Right atrium auricular region (tissue), 2 donors: ENCODE measurements around the gene SYNRG. TPM values are rescaled to one million over a fixed set of nuclear protein-coding genes. Genes with fewer than 3 reads are reported as not detected.

Experiments used
- DNase-seq: peaks from one replicate; pipeline ENCODE4 v3.0.0-alpha.2; 2019; ENCODE audit warnings: low spot score
- H3K27ac ChIP-seq, 2 donors: fragments of 200-600 bp; sonication (generic); 1 replicate in 1 of 2; 2 replicates in 1 of 2; pipeline ENCODE4 v1.5.1; 2016 to 2019
- H3K27me3 ChIP-seq, 2 donors: fragments of 200-600 bp; sonication (generic); one replicate each; pipeline versions ENCODE4 v1.5.1 to v1.6.0; 2017 to 2019
- H3K36me3 ChIP-seq: fragments of 200-600 bp; sonication (generic); one replicate; pipeline ENCODE4 v1.5.1; 2016
- H3K4me1 ChIP-seq, 2 donors: fragments of 200-600 bp; sonication (generic); one replicate each; pipeline versions ENCODE4 v1.5.1 to v1.6.0; 2017 to 2019
- H3K4me3 ChIP-seq, 2 donors: fragments of 200-600 bp; sonication (generic); 1 replicate in 1 of 2; 2 replicates in 1 of 2; pipeline ENCODE4 v1.5.1; 2017 to 2019; ENCODE audit warnings: mild to moderate bottlenecking in 1 of 2, moderate library complexity in 1 of 2
- H3K9me3 ChIP-seq, 2 donors: fragments of 200-600 bp; sonication (generic); one replicate each; pipeline ENCODE4 v1.5.1; 2019
- microRNA-seq, 2 donors: library from miRNA; unstranded; fragments of <30 nt; microRNA quantifications; one replicate each; pipeline ENCODE4, GENCODE V29; 2016 to 2017; ENCODE audit warnings: borderline number of aligned reads in 2 of 2, borderline replicate concordance in 1 of 2
- total RNA-seq, 2 donors: library from RNA; depleted of rRNA; stranded (reverse); fragments of >200 nt; gene quantifications; one replicate each; pipeline ENCODE4 v1.1.0, GENCODE V29; 2016
- TF ChIP-seq, protein P1 (sequence below), 2 donors: fragments of 200-600 bp; sonication (generic); IDR thresholded peaks; one replicate each; pipeline ENCODE4 v1.5.1; 2019; ENCODE audit warnings: antibody characterized with exemption in 2 of 2

SYNRG gene
- total RNA-seq, 2 donors from 2014 or later, result 15.0 to 18.4 TPM

- H3K36me3 ChIP-seq, result peaks cover 40% of the 10 kb centered on the region
- no peaks in the 10 kb centered on the region for H3K9me3 ChIP-seq
- no peaks in the 10 kb centered on the region for H3K4me1 ChIP-seq
- TF ChIP-seq, protein P1, sequence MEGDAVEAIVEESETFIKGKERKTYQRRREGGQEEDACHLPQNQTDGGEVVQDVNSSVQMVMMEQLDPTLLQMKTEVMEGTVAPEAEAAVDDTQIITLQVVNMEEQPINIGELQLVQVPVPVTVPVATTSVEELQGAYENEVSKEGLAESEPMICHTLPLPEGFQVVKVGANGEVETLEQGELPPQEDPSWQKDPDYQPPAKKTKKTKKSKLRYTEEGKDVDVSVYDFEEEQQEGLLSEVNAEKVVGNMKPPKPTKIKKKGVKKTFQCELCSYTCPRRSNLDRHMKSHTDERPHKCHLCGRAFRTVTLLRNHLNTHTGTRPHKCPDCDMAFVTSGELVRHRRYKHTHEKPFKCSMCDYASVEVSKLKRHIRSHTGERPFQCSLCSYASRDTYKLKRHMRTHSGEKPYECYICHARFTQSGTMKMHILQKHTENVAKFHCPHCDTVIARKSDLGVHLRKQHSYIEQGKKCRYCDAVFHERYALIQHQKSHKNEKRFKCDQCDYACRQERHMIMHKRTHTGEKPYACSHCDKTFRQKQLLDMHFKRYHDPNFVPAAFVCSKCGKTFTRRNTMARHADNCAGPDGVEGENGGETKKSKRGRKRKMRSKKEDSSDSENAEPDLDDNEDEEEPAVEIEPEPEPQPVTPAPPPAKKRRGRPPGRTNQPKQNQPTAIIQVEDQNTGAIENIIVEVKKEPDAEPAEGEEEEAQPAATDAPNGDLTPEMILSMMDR (IDR thresholded peaks at IDR 0.05), result no peak
- no peak for DNase-seq
- no peaks in the 10 kb centered on the region for H3K27me3 ChIP-seq
- no peak overlapping the region for H3K27ac ChIP-seq
- no peak overlapping the region for H3K4me3 ChIP-seq
These were observed 142.7 kb downstream of the SYNRG start for GRCh38 chr17:37466471-37466870.

GRCh38 chr17:37465069-37465616, 144.1 kb downstream of the SYNRG start:
- no peaks in the 10 kb centered on the region for H3K27me3 ChIP-seq
- no peaks in the 10 kb centered on the region for H3K4me1 ChIP-seq
- H3K36me3 ChIP-seq, result peaks cover 32% of the 10 kb centered on the region
- TF ChIP-seq, protein P1 (IDR thresholded peaks at IDR 0.05), result no peak
- no peak for DNase-seq
- H3K4me3 ChIP-seq, result no peak overlapping the region
- H3K9me3 ChIP-seq, result no peaks in the 10 kb centered on the region
- no peak overlapping the region for H3K27ac ChIP-seq

Small RNAs within 50 kb of the gene (microRNA-seq; reads per million reads assigned to microRNA genes)
- gene MIR378J, result 0 reads per million in 2 donors

Other genes with a start within 250 kb of the SYNRG start
- gene C17orf78, start 233.4 kb downstream of the SYNRG start, total RNA-seq, result not detected
- gene ACACA, start 202.6 kb downstream of the SYNRG start, total RNA-seq, result 10 to 100 TPM in 1 of 2 donors, 1 to 10 TPM in 1; 8.6 to 10.2 TPM
- 10 to 100 TPM in 1 of 2 donors, 1 to 10 TPM in 1; 6.8 to 15.7 TPM for gene TADA2A, start 202.5 kb downstream of the SYNRG start, total RNA-seq
- 10 to 100 TPM; 35.3 to 39.6 TPM for gene DUSP14, start 119.5 kb downstream of the SYNRG start, total RNA-seq
- gene DDX52, start 34.0 kb upstream of the SYNRG start, total RNA-seq, result 1 to 10 TPM; 9.3 to 9.4 TPM
- not detected for gene HNF1B, start 135.6 kb upstream of the SYNRG start, total RNA-seq